KMS-11 (cell line): ENCODE results near the gene THAP12.
"Not testable (repeated sequence)": the region's sequence is repeated elsewhere in the genome, so short reads cannot be mapped to it uniquely, and the experiment has no call there.

ENCODE experiments used
- H2AFZ ChIP-seq: fragments of 200-600 bp; sonication (generic); 2 replicates; pipeline ENCODE4 v1.6.1; 2016; ENCODE audit warnings: antibody characterized with exemption, mixed run types, low read depth
- H3K27ac ChIP-seq: fragments of 200-600 bp; sonication (generic); 2 replicates; pipeline ENCODE4 v1.6.1; 2016; ENCODE audit warnings: mild to moderate bottlenecking, mixed run types
- H3K27me3 ChIP-seq: fragments of 200-600 bp; sonication (generic); 2 replicates; pipeline ENCODE4 v1.6.1; 2017; ENCODE audit warnings: mild to moderate bottlenecking, low read depth, mixed run types, moderate library complexity; ENCODE audit not compliant: insufficient read depth
- H3K36me3 ChIP-seq: fragments of 200-600 bp; sonication (generic); 2 replicates; pipeline ENCODE4 v1.6.1; 2017; ENCODE audit warnings: mild to moderate bottlenecking, mixed run types; ENCODE audit not compliant: insufficient read depth
- H3K4me1 ChIP-seq: fragments of 200-600 bp; sonication (generic); 2 replicates; pipeline ENCODE4 v1.6.1; 2016; ENCODE audit warnings: mild to moderate bottlenecking, low read depth, mixed run types; ENCODE audit not compliant: poor library complexity, severe bottlenecking
- H3K4me2 ChIP-seq: fragments of 200-600 bp; sonication (generic); 2 replicates; pipeline ENCODE4 v1.7.0; 2016; ENCODE audit warnings: mild to moderate bottlenecking, mixed run types
- H3K4me3 ChIP-seq: fragments of 200-600 bp; sonication (generic); IDR thresholded peaks from 2 replicates; pipeline ENCODE4 v1.6.1; 2017; ENCODE audit warnings: low read depth, low read length, mixed read lengths; ENCODE audit not compliant: insufficient read depth
- H3K79me2 ChIP-seq: fragments of 200-600 bp; sonication (generic); 2 replicates; pipeline ENCODE4 v1.6.1; 2016; ENCODE audit warnings: low read depth, mixed run types; ENCODE audit not compliant: insufficient read depth
- H3K9ac ChIP-seq: fragments of 200-600 bp; sonication (generic); 2 replicates; pipeline ENCODE4 v1.6.1; 2016; ENCODE audit warnings: mild to moderate bottlenecking, mixed run types
- H4K20me1 ChIP-seq: fragments of 200-600 bp; sonication (generic); 2 replicates; pipeline ENCODE4 v1.6.1; 2016; ENCODE audit warnings: mild to moderate bottlenecking, mixed run types; ENCODE audit not compliant: insufficient read depth
- TF ChIP-seq, protein P1 (sequence below): fragments of 200-600 bp; sonication (generic); conservative IDR thresholded peaks from 2 replicates; pipeline ENCODE4 v1.6.1; 2017; ENCODE audit warnings: low read depth, mild to moderate bottlenecking, antibody characterized with exemption, low read length, moderate library complexity, mixed read lengths

Gene THAP12

GRCh38 chr11:76323804-76324203, 57.1 kb downstream of the THAP12 start:
- H3K79me2 ChIP-seq: no peaks in the 10 kb centered on the region
- no peaks in the 10 kb centered on the region for H4K20me1 ChIP-seq
- no peaks in the 10 kb centered on the region for H3K27me3 ChIP-seq
- no peak overlapping the region for H2AFZ ChIP-seq
- no peak overlapping the region for H3K27ac ChIP-seq
- no peak overlapping the region for H3K9ac ChIP-seq
- H3K36me3 ChIP-seq: no peaks in the 10 kb centered on the region
- TF ChIP-seq, protein P1, sequence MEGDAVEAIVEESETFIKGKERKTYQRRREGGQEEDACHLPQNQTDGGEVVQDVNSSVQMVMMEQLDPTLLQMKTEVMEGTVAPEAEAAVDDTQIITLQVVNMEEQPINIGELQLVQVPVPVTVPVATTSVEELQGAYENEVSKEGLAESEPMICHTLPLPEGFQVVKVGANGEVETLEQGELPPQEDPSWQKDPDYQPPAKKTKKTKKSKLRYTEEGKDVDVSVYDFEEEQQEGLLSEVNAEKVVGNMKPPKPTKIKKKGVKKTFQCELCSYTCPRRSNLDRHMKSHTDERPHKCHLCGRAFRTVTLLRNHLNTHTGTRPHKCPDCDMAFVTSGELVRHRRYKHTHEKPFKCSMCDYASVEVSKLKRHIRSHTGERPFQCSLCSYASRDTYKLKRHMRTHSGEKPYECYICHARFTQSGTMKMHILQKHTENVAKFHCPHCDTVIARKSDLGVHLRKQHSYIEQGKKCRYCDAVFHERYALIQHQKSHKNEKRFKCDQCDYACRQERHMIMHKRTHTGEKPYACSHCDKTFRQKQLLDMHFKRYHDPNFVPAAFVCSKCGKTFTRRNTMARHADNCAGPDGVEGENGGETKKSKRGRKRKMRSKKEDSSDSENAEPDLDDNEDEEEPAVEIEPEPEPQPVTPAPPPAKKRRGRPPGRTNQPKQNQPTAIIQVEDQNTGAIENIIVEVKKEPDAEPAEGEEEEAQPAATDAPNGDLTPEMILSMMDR: no peak
- no peak overlapping the region for H3K4me3 ChIP-seq
- no peak overlapping the region for H3K4me2 ChIP-seq
- no peaks in the 10 kb centered on the region for H3K4me1 ChIP-seq

- not testable (repeated sequence) for H3K27me3 ChIP-seq, H4K20me1 ChIP-seq, H2AFZ ChIP-seq, H3K36me3 ChIP-seq, H3K79me2 ChIP-seq, H3K4me2 ChIP-seq, H3K4me3 ChIP-seq, H3K4me1 ChIP-seq, H3K27ac ChIP-seq, H3K9ac ChIP-seq
Observed at GRCh38 chr11:76323375-76323774, 57.6 kb downstream of the THAP12 start.

DNA sequence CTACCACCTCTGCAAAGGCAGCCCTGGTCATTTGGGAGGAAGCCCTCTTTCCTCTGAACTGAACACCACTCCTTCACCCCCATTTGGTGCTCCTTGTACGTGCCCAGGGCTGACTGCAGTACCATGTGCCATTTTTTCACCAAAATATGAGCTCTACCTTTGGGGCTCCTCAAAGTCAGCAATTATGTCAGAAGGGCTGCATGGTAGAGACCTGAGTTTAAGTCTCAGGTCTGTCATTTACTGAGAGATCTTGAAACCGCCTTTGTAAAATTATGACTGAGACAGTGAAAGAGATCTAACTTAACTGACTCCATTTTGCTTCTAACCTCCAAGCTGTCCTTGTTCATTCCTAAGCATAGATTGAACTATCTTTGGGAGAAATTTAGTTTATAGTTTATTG, 58.0 kb downstream of the THAP12 start:
- H4K20me1 ChIP-seq: no peaks in the 10 kb centered on the region
- no peak overlapping the region for H3K4me3 ChIP-seq
- no peaks in the 10 kb centered on the region for H3K79me2 ChIP-seq
- no peaks in the 10 kb centered on the region for H3K4me1 ChIP-seq
- TF ChIP-seq, protein P1: no peak
- no peaks in the 10 kb centered on the region for H3K36me3 ChIP-seq
- H3K27me3 ChIP-seq: no peaks in the 10 kb centered on the region
- H2AFZ ChIP-seq: no peak overlapping the region
- no peak overlapping the region for H3K9ac ChIP-seq
- H3K27ac ChIP-seq: no peak overlapping the region
- H3K4me2 ChIP-seq: no peak overlapping the region

DNA sequence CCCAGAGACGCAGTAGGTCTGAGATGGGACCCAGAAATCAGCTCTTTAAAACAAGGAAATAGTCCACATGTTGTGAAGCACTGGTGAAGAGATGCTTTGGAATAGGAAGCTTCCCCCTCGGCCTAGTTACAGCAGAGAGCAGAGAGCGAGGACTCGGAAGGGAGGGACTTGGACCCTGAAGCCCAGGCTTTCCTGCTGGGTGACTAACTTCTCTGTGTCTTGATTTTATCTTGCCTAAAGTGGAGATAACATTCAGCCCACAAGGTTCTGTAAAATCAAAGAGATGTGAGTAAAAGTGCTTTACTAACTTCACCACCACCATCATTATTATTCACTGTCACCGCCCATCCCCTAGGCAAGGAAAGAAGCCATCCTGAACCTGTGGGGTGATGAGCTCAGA, 58.4 kb downstream of the THAP12 start:
- Histone ChIP-seq H3K27ac (no peak overlapping the region), H3K9ac (no peak overlapping the region), H3K4me3 (no peak overlapping the region), H3K79me2 (no peaks in the 10 kb centered on the region), H3K27me3 (no peaks in the 10 kb centered on the region), H3K4me2 (no peak overlapping the region), H2AFZ (no peak overlapping the region), H3K4me1 (no peaks in the 10 kb centered on the region), H3K36me3 (no peaks in the 10 kb centered on the region), H4K20me1 (no peaks in the 10 kb centered on the region)
- TF ChIP-seq, protein P1: no peak

DNA sequence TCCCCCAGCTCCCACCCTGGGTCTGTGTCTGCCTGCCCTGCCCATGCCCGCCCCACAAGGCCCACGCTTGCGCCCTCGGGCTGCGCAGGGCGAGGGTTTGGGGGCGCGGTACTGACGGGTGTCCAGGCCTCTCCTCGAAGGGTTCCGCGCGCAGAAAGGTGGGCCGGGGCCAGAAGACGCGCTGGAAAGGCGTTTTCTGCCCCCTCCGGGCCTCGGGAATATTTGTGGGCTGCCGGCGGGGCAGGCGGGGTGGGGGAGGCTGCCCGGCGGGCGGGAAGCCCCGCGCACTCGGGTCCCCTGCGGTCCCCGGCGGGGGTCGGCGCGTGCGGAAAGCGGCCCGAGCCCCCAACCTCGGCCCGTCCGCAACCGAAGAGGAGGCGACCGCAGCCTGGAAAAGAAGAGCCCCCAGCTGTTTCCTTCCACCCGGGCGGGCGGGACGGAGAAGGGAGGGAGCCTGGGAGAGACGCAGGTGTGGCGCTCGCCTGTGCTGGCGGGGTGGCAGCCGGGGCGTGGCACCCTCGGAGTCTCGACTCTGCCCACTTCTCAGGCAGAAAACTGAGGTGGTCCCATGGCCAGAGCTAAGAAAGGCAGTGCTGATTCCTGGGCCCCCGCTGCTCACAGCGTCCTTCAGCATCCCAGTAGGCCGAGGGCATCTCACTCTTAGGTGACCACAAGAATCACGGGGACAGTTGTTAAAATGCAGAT, 59.0 kb downstream of the THAP12 start:
- no peak overlapping the region for H3K4me3 ChIP-seq
- no peaks in the 10 kb centered on the region for H3K36me3 ChIP-seq
- no peak overlapping the region for H3K27ac ChIP-seq
- no peak overlapping the region for H2AFZ ChIP-seq
- H3K27me3 ChIP-seq: no peaks in the 10 kb centered on the region
- H3K4me1 ChIP-seq: no peaks in the 10 kb centered on the region
- H3K79me2 ChIP-seq: no peaks in the 10 kb centered on the region
- H3K9ac ChIP-seq: no peak overlapping the region
- no peaks in the 10 kb centered on the region for H4K20me1 ChIP-seq
- TF ChIP-seq, protein P1: no peak
- no peak overlapping the region for H3K4me2 ChIP-seq
